Activated CD8-positive, alpha-beta T cell treated with anti-CD3 and anti-CD28 coated beads for 36 hours (primary cell): Measurements from ENCODE around the gene GNGT2. TPM values are rescaled to one million over a fixed set of nuclear protein-coding genes. Genes with fewer than 3 reads are reported as not detected.

Source experiments
- ATAC-seq: fragments of 200-7000 bp; cut with Tn5 transposase; one replicate; pipeline ENCODE4 v1.10.0; 2021; ENCODE audit warnings: mild to moderate bottlenecking, moderate library complexity
- CTCF ChIA-PET: fragments of 350-600 bp; sonication (Branson Sonifier 250); formaldehyde crosslinking; loops from one replicate; lab custom pipeline; 2021; ENCODE audit warnings: antibody characterized with exemption; lab: Charles Lee
- POLR2A ChIA-PET: fragments of 350-600 bp; sonication (Branson Sonifier 250); formaldehyde crosslinking; loops from one replicate; lab custom pipeline; 2021; ENCODE audit warnings: antibody characterized with exemption; lab: Charles Lee
- DNase-seq: peaks from one replicate; pipeline ENCODE4 v3.0.0-alpha.2; 2020
- H3K27ac Mint-ChIP-seq: one replicate; pipeline ENCODE4 v1.8.0; 2021; ENCODE audit warnings: mild to moderate bottlenecking, mixed read lengths
- H3K27me3 Mint-ChIP-seq: one replicate; pipeline ENCODE4 v1.8.0; 2021; ENCODE audit warnings: mixed read lengths
- H3K36me3 Mint-ChIP-seq: one replicate; pipeline ENCODE4 v1.8.0; 2021; ENCODE audit warnings: low read depth, mixed read lengths
- H3K4me1 Mint-ChIP-seq: one replicate; pipeline ENCODE4 v1.8.0; 2021; ENCODE audit warnings: low read depth, mixed read lengths
- H3K4me3 Mint-ChIP-seq: one replicate; pipeline ENCODE4 v1.8.0; 2021; ENCODE audit warnings: mild to moderate bottlenecking, moderate library complexity, mixed read lengths
- H3K9me3 Mint-ChIP-seq: one replicate; pipeline ENCODE4 v1.8.0; 2021; ENCODE audit warnings: mixed read lengths
- intact Hi-C: fragments of 100-400 bp; cut with micrococcal nuclease; formaldehyde crosslinking; loops from one replicate; pipeline ENCODE4 v1.10.0; 2022
- total RNA-seq, 2 experiments: library from RNA; stranded (reverse); gene quantifications; one replicate each; pipeline ENCODE4 v1.2.3, GENCODE V29; 2021
- TF ChIP-seq, protein P1 (sequence below): fragments of 200-600 bp; IDR thresholded peaks from one replicate; pipeline ENCODE4 v1.8.0; 2022; ENCODE audit warnings: antibody characterized with exemption, mild to moderate bottlenecking

The GNGT2 gene
- total RNA-seq, 2 experiments from 2014 or later, result 21.7 to 23.9 TPM

DNA sequence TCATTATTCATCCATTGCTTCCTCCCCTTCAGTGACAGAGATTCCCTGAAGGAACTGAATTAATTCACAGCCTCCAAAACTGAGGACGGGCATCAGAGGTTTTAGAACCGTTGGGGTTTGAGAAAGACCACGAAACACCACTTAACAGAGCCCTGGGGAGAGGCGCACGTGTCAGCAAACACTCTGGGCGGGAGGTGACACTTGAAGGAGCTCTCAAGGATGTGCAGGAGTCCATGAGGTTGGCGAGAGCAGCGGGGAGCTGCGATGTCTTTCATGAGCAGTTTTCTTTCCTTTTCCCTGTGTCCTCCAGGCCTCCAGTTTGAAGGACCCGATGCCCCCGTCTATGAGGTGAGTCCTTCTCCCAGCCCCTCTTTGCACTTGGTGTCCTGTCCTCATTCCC lies 54.1 kb downstream of the GNGT2 start:
- Mint-ChIP-seq H3K4me1 (no peaks in the 10 kb centered on the region), H3K9me3 (no peaks in the 10 kb centered on the region), H3K36me3 (no peaks in the 10 kb centered on the region), H3K27ac (no peak overlapping the region), H3K27me3 (peaks cover 22% of the 10 kb centered on the region), H3K4me3 (no peak overlapping the region)
- POLR2A ChIA-PET, result no interaction called here
- TF ChIP-seq, protein P1, sequence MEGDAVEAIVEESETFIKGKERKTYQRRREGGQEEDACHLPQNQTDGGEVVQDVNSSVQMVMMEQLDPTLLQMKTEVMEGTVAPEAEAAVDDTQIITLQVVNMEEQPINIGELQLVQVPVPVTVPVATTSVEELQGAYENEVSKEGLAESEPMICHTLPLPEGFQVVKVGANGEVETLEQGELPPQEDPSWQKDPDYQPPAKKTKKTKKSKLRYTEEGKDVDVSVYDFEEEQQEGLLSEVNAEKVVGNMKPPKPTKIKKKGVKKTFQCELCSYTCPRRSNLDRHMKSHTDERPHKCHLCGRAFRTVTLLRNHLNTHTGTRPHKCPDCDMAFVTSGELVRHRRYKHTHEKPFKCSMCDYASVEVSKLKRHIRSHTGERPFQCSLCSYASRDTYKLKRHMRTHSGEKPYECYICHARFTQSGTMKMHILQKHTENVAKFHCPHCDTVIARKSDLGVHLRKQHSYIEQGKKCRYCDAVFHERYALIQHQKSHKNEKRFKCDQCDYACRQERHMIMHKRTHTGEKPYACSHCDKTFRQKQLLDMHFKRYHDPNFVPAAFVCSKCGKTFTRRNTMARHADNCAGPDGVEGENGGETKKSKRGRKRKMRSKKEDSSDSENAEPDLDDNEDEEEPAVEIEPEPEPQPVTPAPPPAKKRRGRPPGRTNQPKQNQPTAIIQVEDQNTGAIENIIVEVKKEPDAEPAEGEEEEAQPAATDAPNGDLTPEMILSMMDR, result no peak
- CTCF ChIA-PET, result no interaction called here
- DNase-seq (no peak), ATAC-seq (no peak)
- intact Hi-C loops, result no loop called here

Other genes starting within 250 kb of the GNGT2 start
- gene GIP, start 242.0 kb downstream of the GNGT2 start, total RNA-seq, result not detected
- under 1 TPM; 0.18 to 0.51 TPM for gene IGF2BP1, start 213.2 kb downstream of the GNGT2 start, total RNA-seq
- gene B4GALNT2, start 77.8 kb downstream of the GNGT2 start, total RNA-seq, result not detected
- gene ABI3, start 133 bp upstream of the GNGT2 start, total RNA-seq, result 10 to 100 TPM; 39.3 to 45.1 TPM
- gene PHOSPHO1, start 20.2 kb upstream of the GNGT2 start, total RNA-seq, result not detected
- 1 to 10 TPM; 6.4 to 6.7 TPM for gene ZNF652, start 151.7 kb upstream of the GNGT2 start, total RNA-seq
- gene PHB1, start 204.3 kb upstream of the GNGT2 start, total RNA-seq, result 100 to 1,000 TPM; 363 to 381 TPM